Immature natural killer cell (primary cell): ENCODE measurements around the gene EMSY. TPM values are rescaled to one million over a fixed set of nuclear protein-coding genes. Genes with fewer than 3 reads are reported as not detected.
A peak's percentile ranks its signal among the peaks of the same experiment; 100 is the strongest.

Source experiments
- DNase-seq, 3 donors: peaks; one replicate each; pipeline ENCODE4 v3.0.0; 2022; ENCODE audit warnings: mixed read lengths in 1 of 3
- H3K27ac Mint-ChIP-seq, 6 donors: one replicate each; pipeline ENCODE4 v1.8.0; 2020; ENCODE audit warnings: mixed read lengths in 6 of 6, mild to moderate bottlenecking in 5 of 6, inconsistent platforms in 4 of 6, moderate library complexity in 3 of 6
- H3K27me3 Mint-ChIP-seq, 3 donors: one replicate each; pipeline ENCODE4 v1.8.0; 2020 to 2021; ENCODE audit warnings: low read depth in 3 of 3, mild to moderate bottlenecking in 3 of 3, mixed read lengths in 3 of 3, moderate library complexity in 3 of 3, inconsistent platforms in 1 of 3
- H3K36me3 Mint-ChIP-seq, 3 donors: one replicate each; pipeline ENCODE4 v1.8.0; 2020; ENCODE audit warnings: mixed read lengths in 3 of 3, inconsistent platforms in 2 of 3, mild to moderate bottlenecking in 2 of 3
- H3K4me1 Mint-ChIP-seq, 2 donors: one replicate each; pipeline ENCODE4 v1.8.0; 2020; ENCODE audit warnings: inconsistent platforms in 2 of 2, mild to moderate bottlenecking in 2 of 2, mixed read lengths in 2 of 2, moderate library complexity in 1 of 2
- H3K4me3 Mint-ChIP-seq, 5 donors: one replicate each; pipeline ENCODE4 v1.8.0; 2020; ENCODE audit warnings: mild to moderate bottlenecking in 5 of 5, mixed read lengths in 5 of 5, inconsistent platforms in 3 of 5, moderate library complexity in 3 of 5
- H3K9me3 Mint-ChIP-seq, 6 donors: one replicate each; pipeline ENCODE4 v1.8.0; 2020; ENCODE audit warnings: mild to moderate bottlenecking in 6 of 6, mixed read lengths in 6 of 6, inconsistent platforms in 4 of 6, moderate library complexity in 3 of 6
- polyA plus RNA-seq, 3 donors: library from polyadenylated mRNA; unstranded; fragments of 300-500 nt; fragmentation: Illumina TruSeq; gene quantifications; one replicate each; pipeline ENCODE4 v1.2.3, GENCODE V29; 2021

Gene EMSY
- polyA plus RNA-seq, 3 donors from 2014 or later, result 14.4 to 16.9 (median 15.5) TPM

DNA sequence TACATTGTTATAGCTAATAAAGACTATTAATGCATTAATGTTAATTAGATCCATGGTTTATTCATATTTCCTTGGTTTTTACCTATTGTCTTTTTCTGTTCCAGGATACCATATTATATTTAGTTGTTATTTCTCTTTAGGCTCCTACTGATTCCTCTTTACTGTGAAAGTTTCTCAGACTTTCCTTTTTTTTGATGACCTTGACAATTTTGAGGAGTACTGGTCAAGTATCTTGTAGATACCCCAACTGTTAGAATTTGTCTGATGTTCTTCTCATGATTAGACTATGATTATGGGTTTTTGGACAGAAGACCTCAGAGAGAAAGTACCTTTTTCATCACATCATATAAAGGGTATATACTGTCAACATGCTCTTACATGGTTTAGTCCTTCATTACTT is 26.6 kb downstream of the EMSY start:
- peak overlapping the region in 1 of 6 donors; percentile 17 for H3K27ac Mint-ChIP-seq
- H3K9me3 Mint-ChIP-seq, result no peaks in the 10 kb centered on the region
- no peak for DNase-seq
- no peak overlapping the region for H3K4me3 Mint-ChIP-seq
- H3K27me3 Mint-ChIP-seq, result no peaks in the 10 kb centered on the region
- peaks cover 9 to 36% (median 19%) of the 10 kb centered on the region in 3 donors for H3K36me3 Mint-ChIP-seq
- H3K4me1 Mint-ChIP-seq, result peaks cover 0 to 6% of the 10 kb centered on the region in 2 donors

DNA sequence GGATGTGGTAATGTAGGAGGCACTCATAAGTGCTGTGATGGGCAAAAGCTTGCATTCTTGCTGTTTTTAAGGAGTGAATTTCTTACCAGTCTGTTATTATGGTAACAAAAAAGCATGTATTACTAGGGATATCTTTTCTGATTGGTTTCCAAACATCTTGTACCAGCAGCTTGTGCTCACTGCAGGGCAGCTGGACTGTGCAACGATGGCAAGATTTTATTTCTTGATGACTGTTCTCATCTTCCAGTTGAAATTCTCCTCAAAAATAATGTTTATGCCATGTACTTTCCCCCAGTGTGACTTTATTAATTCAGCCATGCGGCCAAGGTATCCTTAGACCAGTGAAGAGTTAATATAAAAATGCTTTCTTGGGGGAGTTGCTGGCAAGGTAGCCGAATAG is 35.4 kb downstream of the EMSY start:
- no peak for DNase-seq
- Mint-ChIP-seq H3K9me3 (peaks cover 0 to 7% (median 0%) of the 10 kb centered on the region in 6 donors), H3K36me3 (peaks cover 11 to 23% (median 21%) of the 10 kb centered on the region in 3 donors), H3K4me1 (peaks cover 3 to 15% of the 10 kb centered on the region in 2 donors), H3K27ac (no peak overlapping the region), H3K27me3 (peaks cover 0 to 1% (median 0%) of the 10 kb centered on the region in 3 donors), H3K4me3 (no peak overlapping the region)

DNA sequence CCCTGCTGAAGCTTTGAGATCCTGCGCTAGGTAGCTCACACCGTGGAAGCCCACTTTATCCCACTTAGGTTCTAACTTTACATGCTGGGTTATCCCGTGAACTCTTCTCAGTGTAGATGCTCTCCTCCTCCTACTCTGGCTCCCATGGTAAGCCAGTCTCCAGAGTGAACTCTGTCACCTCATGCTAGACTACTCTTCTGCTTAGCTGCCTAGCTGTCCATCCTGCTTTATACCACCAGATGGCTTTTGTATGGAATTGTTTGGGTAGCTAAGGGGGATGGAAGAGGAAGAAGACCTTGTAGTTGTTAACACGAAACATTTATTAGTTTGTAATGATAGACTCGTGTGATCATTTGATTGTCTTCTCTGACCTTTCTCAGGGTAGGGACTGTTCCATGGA is 46.8 kb downstream of the EMSY start:
- H3K27me3 Mint-ChIP-seq, result peaks cover 0 to 3% (median 0%) of the 10 kb centered on the region in 3 donors
- no peak overlapping the region for H3K27ac Mint-ChIP-seq
- H3K36me3 Mint-ChIP-seq, result peaks cover 0 to 10% (median 7%) of the 10 kb centered on the region in 3 donors
- H3K4me1 Mint-ChIP-seq, result peaks cover 23 to 29% of the 10 kb centered on the region in 2 donors
- no peaks in the 10 kb centered on the region for H3K9me3 Mint-ChIP-seq
- no peak for DNase-seq
- no peak overlapping the region for H3K4me3 Mint-ChIP-seq

DNA sequence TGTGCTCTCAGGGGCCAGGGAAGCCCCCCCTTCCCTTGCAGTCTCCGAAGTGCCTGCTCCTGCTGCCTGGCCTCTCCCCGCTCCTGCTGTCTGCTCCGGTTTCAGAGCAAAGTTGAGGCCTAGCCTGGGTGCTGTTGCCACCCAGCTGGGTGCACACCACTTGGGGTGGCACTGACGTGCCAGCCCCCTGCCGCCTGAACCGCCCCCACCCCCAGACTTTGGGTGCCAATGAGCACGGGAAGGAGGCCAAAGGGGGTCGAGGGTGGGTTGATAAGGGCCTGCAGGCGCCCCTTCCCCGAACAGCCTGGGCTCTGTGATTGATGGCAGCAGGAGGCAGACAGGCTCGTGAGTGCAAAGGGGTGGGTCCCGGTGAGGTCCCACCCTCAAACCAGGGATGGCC is 48.2 kb downstream of the EMSY start:
- Mint-ChIP-seq H3K27ac (no peak overlapping the region), H3K4me1 (peaks cover 23 to 35% of the 10 kb centered on the region in 2 donors), H3K9me3 (no peaks in the 10 kb centered on the region), H3K36me3 (peaks cover 4 to 15% (median 12%) of the 10 kb centered on the region in 3 donors), H3K27me3 (peaks cover 0 to 3% (median 0%) of the 10 kb centered on the region in 3 donors), H3K4me3 (no peak overlapping the region)
- no peak for DNase-seq

DNA sequence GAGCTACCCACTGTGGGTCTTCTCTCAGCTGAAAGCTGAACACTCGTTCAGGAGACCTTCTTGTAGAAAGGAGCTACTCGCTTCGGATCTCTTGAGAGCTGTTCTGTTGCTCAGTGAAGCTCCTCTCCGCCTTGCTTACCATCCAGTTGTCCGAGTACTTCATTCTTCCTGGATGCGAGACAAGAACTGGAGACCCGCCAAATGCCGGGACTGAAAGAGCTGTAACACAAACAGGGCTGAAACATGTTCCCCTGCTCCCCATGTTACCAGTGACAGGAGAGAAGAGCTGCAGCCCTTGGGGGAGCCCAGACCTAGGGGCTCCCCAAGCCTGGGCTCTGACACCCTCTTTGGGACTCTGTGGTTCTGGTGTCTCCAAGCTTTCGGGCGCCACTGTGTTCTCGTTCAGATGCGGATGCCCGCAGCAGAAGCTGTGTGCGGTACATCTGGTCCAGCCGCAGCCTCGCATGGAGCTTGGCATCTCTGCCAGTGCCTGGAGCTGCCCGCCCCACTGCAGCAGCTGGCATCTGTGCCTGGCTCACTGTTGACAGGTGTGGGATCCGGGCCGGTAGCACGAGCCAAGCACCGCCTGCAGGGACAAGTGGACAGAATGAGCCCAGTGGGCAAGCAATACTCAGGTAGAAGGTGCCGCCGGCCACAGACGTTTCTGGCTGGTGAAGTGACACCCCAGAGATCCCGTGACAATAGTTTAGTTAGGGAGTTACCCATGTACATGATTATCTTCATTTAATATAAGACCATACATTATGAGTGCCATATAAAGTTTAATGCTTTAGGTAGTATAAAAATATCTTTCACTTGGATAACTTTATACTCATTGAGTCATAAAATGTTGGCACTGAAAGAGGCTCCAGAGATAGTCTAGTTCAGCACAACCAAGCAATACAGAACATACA is 49.1 kb downstream of the EMSY start:
- peak overlapping the region in 4 of 6 donors; percentile 44 to 96 (median 94) for H3K27ac Mint-ChIP-seq
- peaks cover 6 to 18% (median 9%) of the 10 kb centered on the region in 3 donors for H3K36me3 Mint-ChIP-seq
- H3K4me3 Mint-ChIP-seq, result peak overlapping the region in 1 of 5 donors; percentile 87
- H3K9me3 Mint-ChIP-seq, result no peaks in the 10 kb centered on the region
- peaks cover 23 to 35% of the 10 kb centered on the region in 2 donors for H3K4me1 Mint-ChIP-seq
- no peak for DNase-seq
- peaks cover 0 to 3% (median 0%) of the 10 kb centered on the region in 3 donors for H3K27me3 Mint-ChIP-seq

DNA sequence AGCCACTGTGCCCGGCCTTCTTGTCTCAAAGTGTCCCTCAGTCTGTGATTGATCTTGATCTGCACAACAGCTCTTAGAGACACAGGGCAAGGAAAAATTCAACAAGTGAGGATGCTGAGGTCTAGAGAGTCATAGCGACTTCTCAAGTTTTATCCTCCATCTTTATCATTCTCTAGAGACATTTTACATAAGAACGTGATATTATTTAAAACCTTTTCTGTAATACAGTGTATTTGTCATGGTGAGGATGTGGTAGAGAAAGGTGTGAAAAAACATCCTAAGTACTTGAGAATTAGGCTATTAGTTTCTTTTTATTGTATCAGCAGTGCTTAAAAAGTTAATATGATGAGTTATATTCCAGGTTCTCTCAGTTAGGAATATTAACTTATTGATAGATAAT is 50.2 kb downstream of the EMSY start:
- peaks cover 6 to 22% (median 9%) of the 10 kb centered on the region in 3 donors for H3K36me3 Mint-ChIP-seq
- H3K27me3 Mint-ChIP-seq, result peaks cover 0 to 3% (median 0%) of the 10 kb centered on the region in 3 donors
- H3K4me1 Mint-ChIP-seq, result peaks cover 23 to 35% of the 10 kb centered on the region in 2 donors
- DNase-seq, result peak; percentile 11 to 31 (median 23)
- no peaks in the 10 kb centered on the region for H3K9me3 Mint-ChIP-seq
- H3K27ac Mint-ChIP-seq, result peak overlapping the region; percentile 82 to 96 (median 94)
- peak overlapping the region; percentile 75 to 87 (median 77) for H3K4me3 Mint-ChIP-seq

DNA sequence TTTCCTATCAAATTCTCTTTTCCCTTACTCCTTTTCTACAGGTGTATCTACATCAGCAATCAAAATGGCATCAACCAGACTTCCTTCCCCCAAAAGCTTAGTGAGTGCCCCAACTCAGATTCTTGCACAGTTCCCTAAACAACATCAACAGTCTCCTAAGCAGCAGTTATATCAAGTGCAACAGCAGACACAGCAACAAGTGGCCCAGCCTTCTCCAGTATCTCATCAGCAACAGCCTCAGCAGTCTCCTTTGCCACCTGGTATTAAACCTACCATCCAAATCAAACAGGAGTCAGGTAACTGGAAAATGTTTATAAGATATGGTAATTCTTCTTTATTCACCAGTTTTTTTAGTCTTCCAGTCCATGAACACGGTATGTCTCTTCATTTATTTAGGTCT is 51.4 kb downstream of the EMSY start:
- H3K9me3 Mint-ChIP-seq, result peaks cover 0 to 4% (median 2%) of the 10 kb centered on the region in 6 donors
- peak overlapping the region; percentile 7 to 89 (median 76) for H3K27ac Mint-ChIP-seq
- no peak for DNase-seq

DNA sequence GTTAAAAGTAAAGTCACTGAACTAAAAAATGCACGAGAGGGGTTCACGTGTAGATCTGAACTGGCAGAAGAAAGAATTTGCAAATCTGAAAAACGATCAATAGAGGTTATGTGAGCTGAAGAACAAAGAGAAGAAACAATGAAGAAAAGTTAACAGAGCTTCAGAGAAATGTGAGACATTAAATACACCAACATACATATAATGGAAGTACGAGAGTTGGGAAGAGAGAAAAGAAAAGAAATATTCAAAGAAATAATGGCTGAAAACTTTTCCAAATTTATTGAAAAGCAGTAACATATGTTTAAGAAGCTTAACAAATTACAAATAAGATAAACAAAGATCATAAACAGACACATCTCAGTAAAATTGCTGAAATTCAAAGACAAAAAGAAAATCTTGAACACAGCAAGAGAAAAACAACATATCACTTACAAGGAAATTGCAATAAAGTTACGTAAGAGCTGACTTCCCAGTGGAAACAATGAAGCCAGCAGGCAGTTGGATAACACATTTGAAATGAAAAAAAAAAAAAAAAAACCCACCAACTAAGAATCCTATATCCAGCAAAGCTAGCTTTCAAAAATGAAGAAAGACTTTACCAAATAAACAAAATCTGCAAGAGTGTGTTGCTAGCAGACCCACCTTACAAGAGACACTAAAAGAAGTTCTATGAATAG is 56.8 kb downstream of the EMSY start:
- Mint-ChIP-seq H3K36me3 (peaks cover 26 to 44% (median 40%) of the 10 kb centered on the region in 3 donors), H3K27ac (no peak overlapping the region), H3K4me3 (no peak overlapping the region)

More for the DNA sequence above, 51.4 kb downstream of the EMSY start:
- Mint-ChIP-seq H3K27me3 (peaks cover 0 to 3% (median 0%) of the 10 kb centered on the region in 3 donors), H3K4me3 (peak overlapping the region in 2 of 5 donors; percentile 5 to 46), H3K4me1 (peaks cover 23 to 35% of the 10 kb centered on the region in 2 donors), H3K36me3 (peaks cover 16 to 33% (median 20%) of the 10 kb centered on the region in 3 donors)

DNA sequence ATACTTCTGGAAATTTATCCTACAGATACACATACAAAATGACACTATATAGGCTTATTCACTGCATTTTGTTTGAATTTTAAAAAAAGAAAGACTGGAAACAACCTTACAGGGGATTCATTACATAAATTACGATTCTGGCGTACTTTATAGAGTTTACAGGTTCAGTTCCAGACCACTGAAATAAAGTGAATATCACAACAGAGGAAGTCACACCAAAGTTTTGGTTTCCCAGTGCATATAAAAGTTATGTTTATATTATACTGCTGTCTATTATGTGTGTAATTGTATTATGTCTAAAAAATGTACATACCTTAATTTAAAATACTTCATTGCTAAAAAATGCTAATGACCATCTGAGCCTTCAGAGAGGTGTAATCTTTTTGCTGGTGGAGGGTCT is 62.0 kb downstream of the EMSY start:
- H3K27me3 Mint-ChIP-seq, result peaks cover 0 to 1% (median 0%) of the 10 kb centered on the region in 3 donors
- H3K36me3 Mint-ChIP-seq, result peaks cover 4 to 21% (median 16%) of the 10 kb centered on the region in 3 donors
- no peak for DNase-seq
- H3K4me1 Mint-ChIP-seq, result peaks cover 22 to 28% of the 10 kb centered on the region in 2 donors
- peak overlapping the region in 4 of 6 donors; percentile 6 to 47 (median 24) for H3K27ac Mint-ChIP-seq
- H3K4me3 Mint-ChIP-seq, result peak overlapping the region; percentile 6 to 33 (median 9)
- H3K9me3 Mint-ChIP-seq, result no peaks in the 10 kb centered on the region

More for the DNA sequence above, 56.8 kb downstream of the EMSY start:
- DNase-seq, result no peak
- H3K27me3 Mint-ChIP-seq, result no peaks in the 10 kb centered on the region
- H3K9me3 Mint-ChIP-seq, result peaks cover 0 to 9% (median 7%) of the 10 kb centered on the region in 6 donors
- peaks cover 8 to 12% of the 10 kb centered on the region in 2 donors for H3K4me1 Mint-ChIP-seq

DNA sequence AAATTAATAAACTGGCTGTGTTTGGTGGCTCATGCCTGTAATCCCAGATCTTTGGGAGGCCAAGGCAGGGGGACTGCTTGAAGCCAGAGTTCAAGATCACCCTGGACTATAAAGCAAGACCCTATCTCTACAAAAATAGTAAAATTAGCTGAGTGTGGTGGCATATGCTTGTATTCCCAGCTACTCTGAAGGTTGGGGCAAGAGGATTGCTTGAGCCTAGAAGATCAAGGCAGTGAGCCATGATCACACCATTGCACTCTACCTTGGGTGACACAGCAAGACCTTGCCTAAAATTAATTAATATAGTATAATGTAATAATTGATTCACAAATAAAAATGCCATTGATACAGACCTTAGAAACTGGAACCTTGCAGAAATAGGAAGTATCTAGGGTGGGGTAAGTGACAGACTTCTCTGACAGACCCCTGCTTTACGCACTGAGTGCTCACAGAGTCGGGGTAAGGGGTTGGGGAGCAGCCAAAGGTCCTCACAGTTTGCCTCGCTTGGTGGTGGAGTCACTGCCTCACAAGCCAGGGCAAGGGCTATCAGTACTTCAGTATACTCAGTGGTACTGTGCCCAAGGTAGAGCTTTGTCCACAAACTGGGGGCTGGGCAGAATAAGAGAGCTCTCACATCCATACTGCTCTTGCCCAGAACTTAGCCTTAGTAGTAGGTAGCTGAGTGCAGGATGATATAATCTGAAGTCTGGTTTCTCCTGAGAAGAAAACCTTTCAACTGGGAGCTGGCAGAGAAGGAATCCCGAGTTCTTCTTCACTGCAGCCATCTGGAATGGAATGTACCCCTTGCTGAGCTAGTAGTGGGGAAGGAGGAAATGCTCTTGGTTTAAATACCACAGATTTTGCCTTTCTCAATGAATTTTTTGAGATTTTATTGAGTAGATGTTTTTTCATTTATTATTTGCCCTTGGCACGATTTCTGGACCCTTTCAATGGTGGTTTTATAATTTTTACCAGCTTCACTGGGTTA is 65.5 kb downstream of the EMSY start:
- Mint-ChIP-seq H3K4me3 (no peak overlapping the region), H3K36me3 (peaks cover 0 to 8% (median 4%) of the 10 kb centered on the region in 3 donors), H3K27me3 (peaks cover 0 to 1% (median 0%) of the 10 kb centered on the region in 3 donors), H3K9me3 (no peaks in the 10 kb centered on the region), H3K4me1 (peaks cover 22 to 28% of the 10 kb centered on the region in 2 donors), H3K27ac (peak overlapping the region in 1 of 6 donors; percentile 67)
- no peak for DNase-seq

DNA sequence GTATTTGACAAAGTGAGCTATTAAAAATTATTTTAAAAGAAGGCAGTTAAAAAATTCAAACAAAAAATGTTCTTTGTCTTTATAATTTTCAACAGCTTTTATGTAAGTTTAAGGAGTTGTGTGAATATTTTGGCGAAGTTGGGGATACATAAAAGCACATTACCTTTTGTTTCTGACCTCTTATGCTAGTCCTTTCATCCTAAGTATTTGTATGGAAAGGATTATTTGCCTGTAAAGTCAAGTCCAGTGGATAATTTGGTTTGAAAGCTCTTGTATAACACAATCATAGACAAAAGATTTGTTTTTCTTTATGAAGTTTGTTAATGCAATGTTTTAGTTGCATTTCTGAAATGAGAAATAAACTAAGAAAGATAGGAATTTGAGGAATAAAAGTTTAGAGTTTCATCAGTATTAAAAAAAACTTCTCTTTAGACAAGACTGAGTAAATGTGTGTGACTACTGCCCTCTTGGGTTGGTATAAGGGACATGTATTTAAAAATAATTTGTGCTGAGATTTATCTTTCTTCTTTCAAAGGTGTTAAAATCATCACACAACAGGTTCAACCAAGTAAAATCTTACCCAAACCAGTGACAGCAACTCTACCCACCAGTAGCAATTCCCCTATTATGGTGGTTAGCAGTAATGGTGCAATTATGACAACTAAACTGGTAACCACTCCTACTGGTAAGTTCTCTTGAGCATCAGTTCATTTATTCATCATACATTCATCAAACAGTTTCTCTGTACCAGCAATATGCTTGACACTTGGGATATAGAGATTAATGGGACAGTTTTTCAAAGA is 68.2 kb downstream of the EMSY start:
- Mint-ChIP-seq H3K27ac (peak overlapping the region in 1 of 6 donors; percentile 17), H3K36me3 (peaks cover 0 to 14% (median 4%) of the 10 kb centered on the region in 3 donors), H3K9me3 (no peaks in the 10 kb centered on the region), H3K4me3 (no peak overlapping the region), H3K27me3 (peaks cover 0 to 1% (median 0%) of the 10 kb centered on the region in 3 donors), H3K4me1 (peaks cover 4 to 10% of the 10 kb centered on the region in 2 donors)
- peak in 2 of 3 donors; percentile 11 to 17 for DNase-seq

DNA sequence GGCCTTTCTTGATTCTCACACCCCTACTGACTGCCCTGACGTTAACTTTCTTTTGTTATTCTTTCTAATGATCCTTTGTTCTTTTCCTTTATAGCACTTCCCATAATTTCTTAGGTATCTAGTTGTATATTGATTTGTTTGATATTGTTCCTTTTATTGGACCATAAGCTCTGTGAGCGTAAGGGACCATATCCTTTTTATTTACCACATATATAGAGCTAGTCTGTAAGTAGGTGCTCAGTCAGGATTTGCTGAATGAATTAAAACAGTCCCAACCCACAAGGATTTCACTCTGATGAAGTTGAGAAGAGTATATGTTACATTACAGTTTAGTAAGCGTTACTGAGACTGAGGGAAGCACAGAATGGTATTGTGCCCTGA is 68.8 kb downstream of the EMSY start:
- Mint-ChIP-seq H3K9me3 (no peaks in the 10 kb centered on the region), H3K4me1 (peaks cover 4 to 6% of the 10 kb centered on the region in 2 donors), H3K27ac (peak overlapping the region in 1 of 6 donors; percentile 17), H3K4me3 (no peak overlapping the region), H3K36me3 (peaks cover 0 to 14% (median 4%) of the 10 kb centered on the region in 3 donors), H3K27me3 (peaks cover 0 to 1% (median 0%) of the 10 kb centered on the region in 3 donors)
- DNase-seq, result no peak
